Muscle layer of colon (tissue), 2 donors: ENCODE measurements around the gene FRMD8.
A peak's percentile ranks its signal among the peaks of the same experiment; 100 is the strongest.

Experiments used
- H3K27ac ChIP-seq: one replicate; pipeline ENCODE4 v1.7.0; 2013; ENCODE audit warnings: low read depth, mild to moderate bottlenecking, low read length, moderate library complexity
- H3K27me3 ChIP-seq, 2 donors: one replicate each; pipeline ENCODE4 v1.7.0; 2013; ENCODE audit warnings: low read length in 2 of 2, mild to moderate bottlenecking in 2 of 2; ENCODE audit not compliant: insufficient read depth in 2 of 2, control insufficient read depth in 1 of 2
- H3K36me3 ChIP-seq: one replicate; pipeline ENCODE4 v1.7.0; 2013; ENCODE audit warnings: mild to moderate bottlenecking, low read length; ENCODE audit not compliant: insufficient read depth
- H3K4me1 ChIP-seq: one replicate; pipeline ENCODE4 v1.7.0; 2013; ENCODE audit warnings: mild to moderate bottlenecking, low read length; ENCODE audit not compliant: insufficient read depth
- H3K4me3 ChIP-seq, 2 donors: one replicate each; pipeline ENCODE4 v1.7.0; 2013; ENCODE audit warnings: low read length in 2 of 2, low read depth in 1 of 2, mild to moderate bottlenecking in 1 of 2, moderate library complexity in 1 of 2
- H3K9ac ChIP-seq: one replicate; pipeline ENCODE4 v1.7.0; 2013; ENCODE audit warnings: low read length
- H3K9me3 ChIP-seq: one replicate; pipeline ENCODE4 v1.7.0; 2013; ENCODE audit warnings: mild to moderate bottlenecking, low read length
- donor health status: abdominal sarcoma.
- donor health status: Adenocarcinoma of cecum.

The FRMD8 gene

GRCh38 chr11:65423516-65424204 lies 37.2 kb downstream of the FRMD8 start:
- Histone ChIP-seq H3K4me1 (peaks cover 45% of the 10 kb centered on the region), H3K27me3 (no peaks in the 10 kb centered on the region), H3K4me3 (peak overlapping the region; percentile 31 to 95), H3K9me3 (no peaks in the 10 kb centered on the region), H3K36me3 (peaks cover 36% of the 10 kb centered on the region), H3K9ac (peak overlapping the region; percentile 100), H3K27ac (peak overlapping the region; percentile 100)

GRCh38 chr11:65424205-65425104 lies 38.0 kb downstream of the FRMD8 start:
- H3K9me3 ChIP-seq, result no peaks in the 10 kb centered on the region
- H3K4me3 ChIP-seq, result peak overlapping the region; percentile 31 to 95
- peaks cover 36% of the 10 kb centered on the region for H3K36me3 ChIP-seq
- H3K27ac ChIP-seq, result peak overlapping the region; percentile 100
- H3K27me3 ChIP-seq, result no peaks in the 10 kb centered on the region
- peaks cover 45% of the 10 kb centered on the region for H3K4me1 ChIP-seq
- H3K9ac ChIP-seq, result peak overlapping the region; percentile 100

GRCh38 chr11:65425105-65425970 lies 38.9 kb downstream of the FRMD8 start:
- H3K27me3 ChIP-seq, result no peaks in the 10 kb centered on the region
- H3K9me3 ChIP-seq, result no peaks in the 10 kb centered on the region
- H3K9ac ChIP-seq, result peak overlapping the region; percentile 100
- peak overlapping the region; percentile 100 for H3K27ac ChIP-seq
- H3K4me3 ChIP-seq, result peak overlapping the region; percentile 31 to 95
- peaks cover 45% of the 10 kb centered on the region for H3K4me1 ChIP-seq
- H3K36me3 ChIP-seq, result peaks cover 36% of the 10 kb centered on the region

- Histone ChIP-seq H3K9ac (peak overlapping the region; percentile 100), H3K36me3 (peaks cover 43% of the 10 kb centered on the region), H3K4me3 (peak overlapping the region; percentile 31 to 95), H3K27ac (peak overlapping the region; percentile 100), H3K4me1 (peaks cover 47% of the 10 kb centered on the region), H3K9me3 (no peaks in the 10 kb centered on the region), H3K27me3 (no peaks in the 10 kb centered on the region)
Observed at GRCh38 chr11:65425971-65426838, 39.8 kb downstream of the FRMD8 start.

GRCh38 chr11:65426839-65427690 lies 40.6 kb downstream of the FRMD8 start:
- H3K27ac ChIP-seq, result peak overlapping the region; percentile 100
- peaks cover 47% of the 10 kb centered on the region for H3K36me3 ChIP-seq
- H3K9me3 ChIP-seq, result no peaks in the 10 kb centered on the region
- H3K4me3 ChIP-seq, result peak overlapping the region; percentile 31 to 95
- no peaks in the 10 kb centered on the region for H3K27me3 ChIP-seq
- H3K9ac ChIP-seq, result peak overlapping the region; percentile 100
- peaks cover 56% of the 10 kb centered on the region for H3K4me1 ChIP-seq

- Histone ChIP-seq H3K4me3 (peak overlapping the region; percentile 8 to 95), H3K9ac (peak overlapping the region; percentile 100), H3K27ac (peak overlapping the region; percentile 100), H3K4me1 (peaks cover 65% of the 10 kb centered on the region), H3K27me3 (no peaks in the 10 kb centered on the region), H3K9me3 (no peaks in the 10 kb centered on the region), H3K36me3 (peaks cover 52% of the 10 kb centered on the region)
Observed at GRCh38 chr11:65427691-65428577, 41.5 kb downstream of the FRMD8 start.

GRCh38 chr11:65428578-65429067 lies 42.2 kb downstream of the FRMD8 start:
- no peaks in the 10 kb centered on the region for H3K27me3 ChIP-seq
- H3K9me3 ChIP-seq, result no peaks in the 10 kb centered on the region
- H3K4me1 ChIP-seq, result peaks cover 70% of the 10 kb centered on the region
- H3K4me3 ChIP-seq, result peak overlapping the region; percentile 10 to 95
- H3K36me3 ChIP-seq, result peaks cover 57% of the 10 kb centered on the region
- peak overlapping the region; percentile 100 for H3K27ac ChIP-seq
- H3K9ac ChIP-seq, result peak overlapping the region; percentile 100

GRCh38 chr11:65429068-65429681 lies 42.7 kb downstream of the FRMD8 start:
- no peaks in the 10 kb centered on the region for H3K27me3 ChIP-seq
- peak overlapping the region; percentile 100 for H3K27ac ChIP-seq
- peaks cover 60% of the 10 kb centered on the region for H3K36me3 ChIP-seq
- H3K9ac ChIP-seq, result peak overlapping the region; percentile 100
- H3K9me3 ChIP-seq, result no peaks in the 10 kb centered on the region
- H3K4me1 ChIP-seq, result peaks cover 74% of the 10 kb centered on the region
- H3K4me3 ChIP-seq, result peak overlapping the region; percentile 25 to 95
